B cell (primary cell): Measurements from ENCODE around the gene RCSD1. TPM values are rescaled to one million over a fixed set of nuclear protein-coding genes. Genes with fewer than 3 reads are reported as not detected.

ENCODE experiments used
- ATAC-seq: fragments of 200-7000 bp; cut with Tn5 transposase; one replicate; pipeline ENCODE4 v1.10.0; 2021; ENCODE audit warnings: low read depth, mild to moderate bottlenecking, moderate number of reproducible peaks, moderate library complexity
- CTCF ChIA-PET: fragments of 350-600 bp; sonication (Branson Sonifier 250); formaldehyde crosslinking; loops from one replicate; lab custom pipeline; 2021; ENCODE audit warnings: antibody characterized with exemption, inconsistent platforms; lab: Charles Lee
- POLR2A ChIA-PET: fragments of 350-600 bp; sonication (Branson Sonifier 250); formaldehyde crosslinking; loops from one replicate; lab custom pipeline; 2021; ENCODE audit warnings: antibody characterized with exemption; lab: Charles Lee
- DNase-seq: peaks from one replicate; pipeline ENCODE4 v3.0.0; 2013
- H2AFZ ChIP-seq: 2 replicates; pipeline ENCODE4 v1.6.1; 2012; ENCODE audit warnings: mild to moderate bottlenecking, low read depth, low read length; ENCODE audit not compliant: insufficient read depth, poor library complexity, severe bottlenecking
- H3K27ac ChIP-seq, 2 donors: 1 replicate in 1 of 2; 2 replicates in 1 of 2; pipeline ENCODE4 v1.5.1; 2012 to 2013; ENCODE audit warnings: low read length in 2 of 2, mild to moderate bottlenecking in 2 of 2, moderate library complexity in 1 of 2
- H3K27me3 ChIP-seq, 4 experiments: fragments of 200-600 bp in 1 of 4; sonication (generic) in 1 of 4; replicated peaks in 1 of 4; 1 replicate in 2 of 4; 2 replicates in 2 of 4; pipeline versions ENCODE4 v1.6.1 to v1.7.0; 2013 to 2016; ENCODE audit warnings: low read length in 3 of 4, mild to moderate bottlenecking in 2 of 4, mixed read lengths in 1 of 4, moderate library complexity in 1 of 4; ENCODE audit not compliant: insufficient read depth in 4 of 4, control insufficient read depth in 3 of 4; ENCODE audit errors: control extremely low read depth in 1 of 4
- H3K36me3 ChIP-seq, 2 experiments: replicated peaks in 1 of 2; 1 replicate in 1 of 2; 2 replicates in 1 of 2; pipeline versions ENCODE4 v1.6.1 to v1.7.1; 2013; ENCODE audit warnings: low read length in 1 of 2; ENCODE audit not compliant: insufficient read depth in 2 of 2, control insufficient read depth in 1 of 2; ENCODE audit errors: control extremely low read depth in 1 of 2, extremely low read depth in 1 of 2
- H3K4me1 ChIP-seq, 2 donors: fragments of 200-600 bp in 1 of 2; sonication (generic) in 1 of 2; 1 replicate in 1 of 2; 2 replicates in 1 of 2; pipeline versions ENCODE4 v1.5.1 to v1.6.1; 2013 to 2017; ENCODE audit warnings: low read length in 2 of 2; ENCODE audit not compliant: control insufficient read depth in 2 of 2, insufficient read depth in 2 of 2
- H3K4me2 ChIP-seq: replicated peaks from 2 replicates; pipeline ENCODE3; 2012; ENCODE audit warnings: mild to moderate bottlenecking, low read depth, low read length; ENCODE audit not compliant: poor library complexity, severe bottlenecking
- H3K4me3 ChIP-seq, 5 experiments: fragments of 200-600 bp in 1 of 5; sonication (generic) in 1 of 5; 1 replicate in 3 of 5; 2 replicates in 2 of 5; pipeline versions ENCODE4 v1.5.1 to v1.7.0; 2011 to 2016; ENCODE audit warnings: low read length in 4 of 5, mild to moderate bottlenecking in 4 of 5, low read depth in 2 of 5, control low read depth in 1 of 5, moderate library complexity in 1 of 5; ENCODE audit not compliant: insufficient read depth in 1 of 5; ENCODE audit errors: control extremely low read depth in 1 of 5, extremely low read depth in 1 of 5
- H3K79me2 ChIP-seq: fragments of 200-600 bp; sonication (generic); one replicate; pipeline ENCODE4 v1.6.0; 2016; ENCODE audit warnings: low read length; ENCODE audit not compliant: control insufficient read depth, insufficient read depth
- H3K9ac ChIP-seq: fragments of 200-600 bp; sonication (generic); 2 replicates; pipeline ENCODE4 v1.6.1; 2017; ENCODE audit warnings: mild to moderate bottlenecking, low read length, moderate library complexity
- H3K9me3 ChIP-seq, 3 donors: one replicate each; pipeline versions ENCODE4 v1.6.1 to v1.7.1; 2013; ENCODE audit warnings: low read length in 2 of 3; ENCODE audit not compliant: control insufficient read depth in 2 of 3, insufficient read depth in 1 of 3; ENCODE audit errors: control extremely low read depth in 1 of 3
- H4K20me1 ChIP-seq: 2 replicates; pipeline ENCODE4 v1.6.0; 2012; ENCODE audit warnings: mild to moderate bottlenecking, low read length; ENCODE audit not compliant: insufficient read depth, control insufficient read depth, poor library complexity, severe bottlenecking
- H3K27ac Mint-ChIP-seq: one replicate; pipeline ENCODE4 v1.8.0; 2021; ENCODE audit warnings: mixed read lengths
- H3K27me3 Mint-ChIP-seq: one replicate; pipeline ENCODE4 v1.8.0; 2021; ENCODE audit warnings: mixed read lengths
- H3K4me1 Mint-ChIP-seq: one replicate; pipeline ENCODE4 v1.8.0; 2021; ENCODE audit warnings: mixed read lengths
- H3K4me3 Mint-ChIP-seq: one replicate; pipeline ENCODE4 v1.8.0; 2021; ENCODE audit warnings: mixed read lengths
- H3K9me3 Mint-ChIP-seq: one replicate; pipeline ENCODE4 v1.8.0; 2022; ENCODE audit warnings: mixed read lengths; ENCODE audit not compliant: insufficient read depth
- CTCF ChIP-seq: fragments of 200-600 bp; IDR thresholded peaks from one replicate; pipeline ENCODE4 v1.8.0; 2022; ENCODE audit warnings: antibody characterized with exemption, mild to moderate bottlenecking
- EZH2 ChIP-seq: IDR thresholded peaks from 2 replicates; pipeline ENCODE4 v1.6.1; 2012; ENCODE audit warnings: borderline replicate concordance, low read depth, mild to moderate bottlenecking, moderate library complexity, low read length; ENCODE audit not compliant: insufficient read depth, poor library complexity, severe bottlenecking
- WGBS: methylation state at CpG from one replicate; pipeline ENCODE4 v1.1.5; 2013; ENCODE audit warnings: missing lambda C conversion rate; ENCODE audit not compliant: insufficient coverage; 5-methylcytosine and 5-hydroxymethylcytosine counted together
- intact Hi-C: fragments of 100-400 bp; cut with micrococcal nuclease; formaldehyde crosslinking; loops from one replicate; pipeline ENCODE4 v1.10.0; 2022
- polyA plus RNA-seq: library from polyadenylated mRNA; depleted of rRNA; stranded (reverse); fragments of >200 nt; gene quantifications from 2 replicates; pipeline ENCODE4 v1.2.3, GENCODE V29; 2012
- total RNA-seq, 2 donors: library from RNA; stranded (reverse); fragments of 120-200 nt in 1 of 2; gene quantifications; 1 replicate in 1 of 2; 2 replicates in 1 of 2; pipeline versions ENCODE4 v1.2.3 to v1.2.4, GENCODE V29; 2013 to 2022

RCSD1 gene
- total and polyA plus RNA-seq, 2 donors (not counting 1 experiment from before 2014, with no cell fraction given): 129 to 525 TPM

- H3K4me3 Mint-ChIP-seq: no peak overlapping the region
- Histone ChIP-seq H2AFZ (no peak overlapping the region), H3K4me1 (peaks cover 30 to 31% of the 10 kb centered on the region in 2 donors), H3K9me3 (no peaks in the 10 kb centered on the region), H3K27ac (no peak overlapping the region), H3K79me2 (peaks cover 57% of the 10 kb centered on the region), H3K4me3 (no peak overlapping the region), H3K36me3 (peaks cover 0 to 4% of the 10 kb centered on the region in 2 experiments), H3K27me3 (no peaks in the 10 kb centered on the region), H3K4me2 (no peak overlapping the region), H3K9ac (no peak overlapping the region), H4K20me1 (no peaks in the 10 kb centered on the region)
- ChIA-PET POLR2A (no interaction called here), CTCF (interaction anchor here (0.7 kb wide), 1 partner anchor 67 kb away, joined by 3 read pairs; no protein-coding TSS in a partner anchor)
- ATAC-seq (no peak), DNase-seq (no peak)
- H3K9me3 Mint-ChIP-seq: no peaks in the 10 kb centered on the region
- intact Hi-C loops: loop anchor here (2.0 kb wide), 1 partner anchor 13 kb away; no protein-coding TSS in a partner anchor
- H3K27me3 Mint-ChIP-seq: no peaks in the 10 kb centered on the region
- 100% methylated on average over 3 of the region's 3 CpGs for WGBS
- H3K27ac Mint-ChIP-seq: peak overlapping the region; percentile 0
- TF ChIP-seq EZH2 (no peak), CTCF (no peak)
- peaks cover 51% of the 10 kb centered on the region for H3K4me1 Mint-ChIP-seq
Observed at GRCh38 chr1:167755654-167756053, 125.6 kb downstream of the RCSD1 start.

Other genes with a start within 250 kb of the RCSD1 start
- gene CD247, start 111.7 kb upstream of the RCSD1 start, total RNA-seq: 2.5 and 5.2 TPM in 2 replicates
- 8.7 and 10.8 TPM in 2 replicates for gene CD247, start 111.7 kb upstream of the RCSD1 start, polyA plus RNA-seq
- gene CREG1, start 76.5 kb upstream of the RCSD1 start, total RNA-seq: 8.1 and 8.4 TPM in 2 replicates
- gene CREG1, start 76.5 kb upstream of the RCSD1 start, polyA plus RNA-seq: 4.5 and 7.5 TPM in 2 replicates
- 27.7 and 27.9 TPM in 2 replicates for gene MPZL1, start 91.8 kb downstream of the RCSD1 start, total RNA-seq
- 11.4 and 15.4 TPM in 2 replicates for gene MPZL1, start 91.8 kb downstream of the RCSD1 start, polyA plus RNA-seq